ENCODE data around the gene TGM2.

GRCh38 chr20:38115896-38116295 is 49.2 kb downstream of the TGM2 start:
- TF ChIP-seq POLR2AphosphoS5 (IDR thresholded peaks at IDR 0.05; ENCODE audit: low read depth, low read length): no peak
- no peak for TF ChIP-seq CTCF (IDR thresholded peaks at IDR 0.05)
- TF ChIP-seq REST (IDR thresholded peaks at IDR 0.05; ENCODE audit: insufficient read depth in 1 of 2, low read depth in 2 of 2, low read length in 1 of 2): no peak
- no peak for TF ChIP-seq TCF7L2 (IDR thresholded peaks at IDR 0.05; ENCODE audit: low read depth, low read length)
- no peak for TF ChIP-seq SIN3A (IDR thresholded peaks at IDR 0.05; ENCODE audit: borderline replicate concordance, insufficient read depth, low read depth, low read length)
